ENCODE data around the gene PHF21A.
"Not testable (repeated sequence)": the region's sequence is repeated elsewhere in the genome, so short reads cannot be mapped to it uniquely, and the experiment has no call there.

PHF21A gene

GRCh38 chr11:45985212-45985611 lies 136.0 kb downstream of the PHF21A start:
- no peak for DNase-seq (ENCODE audit: low read depth in 4 of 4, low spot score in 1 of 4)

DNA sequence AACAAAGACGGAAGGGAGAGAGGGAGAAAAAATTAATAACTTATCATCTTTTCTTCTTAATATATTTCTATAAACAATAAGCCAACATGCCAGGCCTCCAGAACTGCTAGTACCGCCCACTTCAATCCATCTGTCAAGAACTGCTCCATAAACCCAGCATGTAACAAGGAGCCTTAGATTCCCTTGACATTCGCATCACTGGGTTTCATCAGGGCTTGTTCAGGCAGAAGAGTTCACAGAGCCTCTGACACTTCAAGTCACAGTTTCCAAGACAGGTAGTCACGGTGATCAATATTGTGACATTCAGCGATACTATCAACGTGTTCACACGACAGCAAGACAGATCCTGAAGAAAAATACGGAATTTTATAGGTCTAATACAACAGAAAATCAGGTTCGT lies 137.1 kb downstream of the PHF21A start:
- DNase-seq (ENCODE audit: low read depth in 4 of 4, low spot score in 1 of 4): no peak

DNA sequence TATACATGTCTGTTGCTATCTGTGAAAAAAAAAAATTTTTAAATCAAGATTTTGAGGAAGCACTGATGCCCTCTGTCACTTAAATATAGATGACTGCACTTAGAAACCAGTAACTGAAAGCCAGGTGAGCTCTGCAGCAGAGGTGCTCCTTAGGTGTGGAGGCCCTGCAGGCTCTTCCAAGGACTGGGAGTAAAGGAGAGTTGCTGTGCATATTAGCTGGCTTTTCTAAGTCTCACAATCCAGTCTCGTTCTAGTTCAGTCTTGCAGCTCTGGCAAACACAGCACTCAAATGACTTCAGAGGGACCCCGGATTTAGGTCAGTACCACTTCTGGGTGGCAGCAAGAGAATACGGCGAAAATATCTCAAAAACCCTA lies 137.8 kb downstream of the PHF21A start:
- DNase-seq (ENCODE audit: low read depth in 4 of 4, low spot score in 1 of 4): no peak

DNA sequence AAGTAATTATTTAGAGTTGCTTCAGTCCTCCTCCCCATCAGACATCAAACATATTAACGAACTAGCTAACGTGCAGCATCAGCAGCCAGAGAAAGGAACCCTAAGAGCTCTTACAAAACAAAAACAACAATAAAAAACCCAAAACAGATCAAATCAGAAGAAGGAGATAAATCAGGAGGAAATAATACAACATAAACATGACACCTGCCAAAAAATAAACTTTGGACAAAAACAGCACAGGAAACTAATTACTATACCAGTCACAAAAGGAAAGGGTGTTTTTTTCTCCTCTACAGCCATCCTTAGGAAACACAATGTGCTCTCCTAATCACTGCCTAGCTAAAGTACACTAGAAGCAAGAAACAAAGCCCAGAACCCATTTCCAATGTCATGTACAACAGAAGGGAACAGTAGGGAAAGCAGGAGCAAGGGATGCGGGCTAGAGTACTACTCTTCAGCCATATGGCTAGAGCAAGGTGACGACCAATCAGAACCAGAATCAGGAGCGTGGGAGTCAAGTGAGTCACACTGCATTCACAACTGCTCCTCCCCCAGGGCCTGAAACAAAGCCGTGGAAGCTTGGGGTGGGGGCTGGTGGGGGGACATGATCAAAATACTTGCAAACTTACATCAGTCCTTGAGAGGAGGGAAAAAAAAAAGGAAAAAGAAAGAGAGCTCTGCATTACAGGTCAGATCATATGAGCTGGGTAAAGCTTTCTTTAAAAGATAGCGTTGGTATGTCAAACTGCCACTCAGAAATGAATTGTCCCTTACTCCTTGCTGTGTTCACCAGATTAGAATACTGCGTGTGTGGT lies 138.4 kb downstream of the PHF21A start:
- peak in 3 of 4 experiments; percentile 14 to 23 (median 21) for DNase-seq (ENCODE audit: low read depth in 4 of 4, low spot score in 1 of 4)

DNA sequence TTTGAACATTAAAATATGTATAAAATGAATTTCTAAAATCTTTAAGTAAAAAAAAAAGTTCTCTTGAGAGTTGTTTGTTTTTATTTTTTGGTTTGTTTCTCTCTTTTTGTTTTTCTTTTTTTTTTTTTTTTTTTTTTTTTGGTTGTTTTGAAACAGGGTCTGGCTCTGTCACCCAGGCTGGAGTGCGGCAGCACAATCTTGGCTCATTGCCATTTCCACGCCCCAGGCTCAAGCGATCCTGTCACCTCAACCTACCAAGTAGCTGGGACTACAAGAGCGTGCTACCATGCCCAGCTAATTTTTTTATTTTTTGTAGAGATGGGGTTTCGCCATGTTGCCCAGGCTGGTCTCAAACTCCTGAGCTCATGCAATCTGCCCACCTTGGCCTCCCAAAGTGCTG lies 139.4 kb downstream of the PHF21A start:
- not testable (repeated sequence) for DNase-seq (ENCODE audit: low read depth in 4 of 4, low spot score in 1 of 4)

- no peak for DNase-seq (ENCODE audit: low read depth in 4 of 4, low spot score in 1 of 4)
These were observed 146.4 kb downstream of the PHF21A start for GRCh38 chr11:45974806-45975205.

GRCh38 chr11:45973601-45974000 lies 147.7 kb downstream of the PHF21A start:
- no peak for DNase-seq (ENCODE audit: low read depth in 4 of 4, low spot score in 1 of 4)

GRCh38 chr11:45968901-45969300 lies 152.4 kb downstream of the PHF21A start:
- DNase-seq (ENCODE audit: low read depth in 4 of 4, low spot score in 1 of 4): no peak

DNA sequence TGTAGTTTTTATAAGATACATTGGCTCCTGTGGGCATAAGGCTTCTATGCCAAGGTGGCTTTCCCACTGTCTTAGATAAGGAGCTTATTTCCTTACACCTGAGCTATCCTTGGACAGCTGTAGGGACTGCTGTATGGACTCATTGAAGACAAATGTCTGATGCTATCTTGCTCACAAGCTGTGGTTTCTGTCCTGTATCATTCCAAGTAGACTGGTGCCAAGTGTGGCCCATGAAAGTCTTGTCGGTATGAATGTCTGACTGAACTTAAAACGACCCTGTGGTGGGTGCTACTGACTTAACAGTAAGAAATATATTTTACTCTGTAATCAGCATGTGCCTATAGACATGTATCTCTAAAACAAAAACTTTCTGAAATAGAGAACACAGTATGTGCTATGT lies 153.7 kb downstream of the PHF21A start:
- DNase-seq (ENCODE audit: low read depth in 4 of 4, low spot score in 1 of 4): no peak

DNA sequence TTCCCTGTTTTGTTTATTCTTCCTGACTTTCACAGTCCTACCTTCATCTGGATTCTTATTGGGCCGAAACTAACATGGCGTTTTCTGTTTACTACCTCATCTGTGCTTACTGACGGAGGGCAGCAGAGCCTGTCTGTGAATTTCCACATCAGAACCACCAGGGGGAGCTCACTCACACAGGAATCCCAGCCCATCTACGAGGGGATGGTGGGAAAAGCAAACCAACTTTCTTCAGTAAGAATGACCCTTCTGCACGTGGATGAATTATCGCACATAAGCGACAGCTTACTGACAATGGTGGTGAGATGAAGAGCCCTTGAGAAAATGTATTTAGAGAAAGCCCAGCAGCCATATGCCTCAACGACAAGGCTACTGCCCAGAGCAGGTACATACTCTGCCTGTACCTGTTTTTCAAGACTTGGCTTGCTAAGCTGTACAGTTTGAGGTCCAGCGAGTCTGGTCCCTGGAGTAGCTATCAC lies 156.3 kb downstream of the PHF21A start:
- DNase-seq (ENCODE audit: low read depth in 4 of 4, low spot score in 1 of 4): peak; percentile 13 to 32 (median 22)

GRCh38 chr11:45961751-45962240 lies 159.5 kb downstream of the PHF21A start:
- DNase-seq (ENCODE audit: low read depth in 4 of 4, low spot score in 1 of 4): no peak

DNA sequence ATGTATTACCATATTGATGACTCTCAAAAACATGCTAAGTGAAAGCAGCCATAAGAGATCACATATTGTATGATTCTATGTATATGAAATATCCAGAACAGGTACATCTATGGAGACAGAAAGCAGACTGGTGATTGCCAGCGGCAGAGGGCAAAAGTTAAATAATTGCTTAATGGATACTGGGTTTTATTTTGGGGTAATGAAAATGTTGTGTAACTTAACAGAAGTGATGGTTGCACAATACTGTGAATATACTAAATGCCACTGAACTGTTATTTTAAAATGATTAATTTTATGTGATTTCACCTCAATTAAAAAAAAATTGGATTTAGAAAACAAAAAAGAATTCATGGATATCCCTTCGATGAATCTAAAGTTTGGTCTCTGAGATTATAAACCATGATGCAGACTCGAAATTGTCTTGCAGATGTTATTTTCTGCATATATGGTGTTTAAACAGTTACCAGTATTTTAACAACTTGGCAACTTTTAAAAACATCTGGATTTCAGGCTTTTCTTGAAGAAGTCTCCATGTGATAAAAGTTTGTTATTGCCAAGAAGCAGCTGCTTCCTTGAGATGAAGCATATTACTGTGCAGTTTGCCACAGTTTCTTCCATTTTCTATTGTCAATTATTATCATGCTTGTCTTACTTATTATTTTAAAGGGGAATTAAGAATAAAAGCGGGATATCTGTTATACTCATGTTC lies 160.7 kb downstream of the PHF21A start:
- no peak for DNase-seq (ENCODE audit: low read depth in 4 of 4, low spot score in 1 of 4)

GRCh38 chr11:45959851-45960250 lies 161.4 kb downstream of the PHF21A start:
- no peak for DNase-seq (ENCODE audit: low read depth in 4 of 4, low spot score in 1 of 4)

DNA sequence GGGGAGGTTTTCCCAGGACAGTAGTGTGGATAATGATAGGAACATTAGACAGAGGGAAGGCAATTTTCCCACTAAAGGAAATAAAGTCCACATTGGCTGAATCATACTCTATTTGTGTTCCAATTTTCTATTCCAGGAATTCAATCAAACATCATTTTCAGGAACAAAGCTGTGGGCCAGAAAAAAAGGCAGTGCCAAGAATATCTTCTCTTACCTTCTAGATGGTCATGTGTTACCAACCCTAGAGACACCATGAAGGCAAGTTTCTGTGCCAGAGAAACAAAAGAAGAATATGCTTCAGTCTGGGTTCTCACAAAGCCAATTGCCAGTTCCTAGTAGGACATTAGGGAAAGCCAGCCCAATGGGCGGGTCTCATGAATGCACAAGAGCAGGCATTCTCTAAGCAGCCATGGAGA lies 171.3 kb downstream of the PHF21A start:
- DNase-seq (ENCODE audit: low read depth in 4 of 4, low spot score in 1 of 4): no peak

GRCh38 chr11:45948356-45948755 lies 172.9 kb downstream of the PHF21A start:
- no peak for DNase-seq (ENCODE audit: low read depth in 4 of 4, low spot score in 1 of 4)

- no peak for DNase-seq (ENCODE audit: low read depth in 4 of 4, low spot score in 1 of 4)
These were observed 173.4 kb downstream of the PHF21A start for GRCh38 chr11:45947885-45948284.

DNA sequence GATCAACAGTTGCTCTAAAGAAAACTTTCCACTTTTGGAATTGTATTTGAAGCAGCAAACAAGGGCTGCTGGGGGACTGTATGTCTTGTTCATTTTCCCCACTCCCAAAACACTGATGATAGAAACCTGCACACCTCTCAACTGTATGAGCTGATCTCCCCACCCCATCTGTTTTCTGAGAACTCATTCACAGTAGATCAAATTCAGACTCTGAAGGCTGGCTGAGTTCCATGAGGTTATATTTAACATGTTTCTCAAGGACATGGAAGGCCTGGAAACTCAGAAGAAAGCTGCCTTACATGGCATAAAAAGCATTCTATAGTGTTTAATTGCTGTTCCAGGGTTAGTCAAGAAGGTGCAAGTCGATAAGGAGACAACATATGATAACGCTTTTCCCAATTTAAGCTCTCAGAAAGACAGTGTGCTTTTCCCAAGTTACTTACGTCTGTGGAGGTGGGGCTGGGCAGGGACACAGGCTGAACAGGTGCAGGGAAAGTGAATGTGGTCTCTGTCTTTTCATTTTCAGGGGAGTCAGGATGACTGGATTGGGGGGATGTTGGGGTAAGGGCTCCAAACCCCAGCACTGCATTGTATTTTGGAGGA lies 175.8 kb downstream of the PHF21A start:
- no peak for DNase-seq (ENCODE audit: low read depth in 4 of 4, low spot score in 1 of 4)

DNA sequence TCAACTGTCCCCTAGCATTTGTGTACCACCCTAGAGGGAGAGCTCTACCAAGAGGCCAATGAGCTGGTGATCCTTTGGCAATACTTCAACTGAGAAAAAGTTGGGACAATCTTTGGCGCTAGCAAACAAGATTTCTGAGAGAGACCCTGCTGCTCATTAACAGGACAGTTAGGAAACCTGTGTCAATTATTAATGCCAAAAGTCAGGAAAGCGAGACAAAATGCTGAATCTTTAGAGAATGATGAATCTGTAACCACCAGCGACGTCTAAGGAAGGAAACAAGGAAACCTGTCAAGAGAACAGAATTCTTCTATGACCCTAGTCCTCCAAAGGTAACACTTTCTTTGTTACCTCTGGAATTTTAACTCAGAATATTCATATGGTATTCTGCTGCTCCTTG lies 178.9 kb downstream of the PHF21A start:
- no peak for DNase-seq (ENCODE audit: low read depth in 4 of 4, low spot score in 1 of 4)

DNA sequence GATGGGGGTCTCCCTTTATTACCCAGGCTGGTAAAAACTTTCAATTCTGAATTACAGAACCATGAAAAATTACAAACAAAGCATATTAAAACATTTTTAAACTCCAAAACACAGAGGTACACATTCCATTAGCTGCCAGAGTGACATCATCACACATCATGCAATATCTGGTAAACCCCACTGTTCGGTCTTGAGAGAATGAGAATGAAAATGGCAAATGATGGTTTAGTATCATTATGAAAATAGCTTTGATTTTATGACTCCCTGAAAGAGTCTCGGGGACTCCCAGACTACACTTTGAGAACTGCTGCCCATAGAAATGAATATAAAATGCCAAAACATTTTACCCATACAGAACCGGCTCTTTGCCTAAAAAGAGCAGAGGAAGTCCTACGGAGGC lies 180.0 kb downstream of the PHF21A start:
- no peak for DNase-seq (ENCODE audit: low read depth in 4 of 4, low spot score in 1 of 4)

GRCh38 chr11:45939836-45940235 lies 181.4 kb downstream of the PHF21A start:
- DNase-seq (ENCODE audit: low read depth in 4 of 4, low spot score in 1 of 4): no peak

DNA sequence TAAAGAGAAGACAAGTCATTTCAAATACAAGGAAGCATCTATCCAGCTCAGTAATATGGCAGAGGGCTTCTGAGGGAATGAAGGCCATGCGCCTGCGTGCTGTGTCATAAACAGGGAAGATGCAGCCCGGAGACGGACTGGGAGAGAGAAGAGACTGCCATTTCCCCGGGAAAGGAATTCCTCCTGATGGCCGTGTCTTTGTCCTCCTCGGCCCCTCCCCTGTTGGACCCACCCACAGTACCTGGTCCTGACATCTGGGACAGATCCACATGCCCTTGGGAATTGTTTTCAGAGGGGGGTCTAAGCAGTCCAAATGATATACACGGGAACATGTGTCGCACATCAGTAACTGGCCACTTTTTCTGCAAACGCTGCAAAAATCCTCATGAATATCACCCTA lies 183.3 kb downstream of the PHF21A start:
- DNase-seq (ENCODE audit: low read depth in 4 of 4, low spot score in 1 of 4): no peak

- no peak for DNase-seq (ENCODE audit: low read depth in 4 of 4, low spot score in 1 of 4)
These were observed 184.7 kb downstream of the PHF21A start for GRCh38 chr11:45936511-45937054.

All from stimulated activated CD4-positive, alpha-beta T cell treated with anti-CD3 and anti-CD28 coated beads, Interleukin-1b, Interleukin-23, amount 100 ng/mL, for 24 hours (primary cell).